ENCODE measurements around the gene KLHL42.
"Not testable (repeated sequence)": the region's sequence is repeated elsewhere in the genome, so short reads cannot be mapped to it uniquely, and the experiment has no call there.

- not testable (repeated sequence) for TF ChIP-seq REST (IDR thresholded peaks at IDR 0.05; ENCODE audit: low read depth); POLR2AphosphoS5 (IDR thresholded peaks at IDR 0.05; ENCODE audit: low read depth, low read length); CTCF (IDR thresholded peaks at IDR 0.05 in 2 of 3, conservative IDR thresholded peaks at IDR 0.05 in 1 of 3; ENCODE audit: borderline replicate concordance in 1 of 3, insufficient read depth in 1 of 3, low read depth in 2 of 3, low read length in 2 of 3); MAX (IDR thresholded peaks at IDR 0.05); YY1 (IDR thresholded peaks at IDR 0.05; ENCODE audit: extremely low read depth, insufficient replicate concordance, low read depth, low read length); RAD21 (IDR thresholded peaks at IDR 0.05; ENCODE audit: low read depth); SIN3A (IDR thresholded peaks at IDR 0.05; ENCODE audit: low read depth)
Measured at GRCh38 chr12:27734321-27734720, 45.7 kb upstream of the KLHL42 start.

Data from HCT116 (cell line).